ENCODE results near the gene ALK.

The ALK gene

GRCh38 chr2:29787473-29788465, 133.6 kb downstream of the ALK start:
- FAIRE-seq: no peak

- FAIRE-seq: no peak
Observed at GRCh38 chr2:29786361-29786760, 135.0 kb downstream of the ALK start.

GRCh38 chr2:29783666-29784065, 137.7 kb downstream of the ALK start:
- FAIRE-seq: no peak

GRCh38 chr2:29782549-29783458, 138.6 kb downstream of the ALK start:
- no peak for FAIRE-seq

- FAIRE-seq: no peak
Observed at GRCh38 chr2:29782087-29782486, 139.3 kb downstream of the ALK start.

GRCh38 chr2:29780906-29781305, 140.5 kb downstream of the ALK start:
- no peak for FAIRE-seq

GRCh38 chr2:29777161-29777560, 144.2 kb downstream of the ALK start:
- FAIRE-seq: no peak

- no peak for FAIRE-seq
Observed at GRCh38 chr2:29776406-29776805, 145.0 kb downstream of the ALK start.

- FAIRE-seq: no peak
Observed at GRCh38 chr2:29775937-29776336, 145.4 kb downstream of the ALK start.

GRCh38 chr2:29774624-29775023, 146.8 kb downstream of the ALK start:
- no peak for FAIRE-seq

GRCh38 chr2:29770846-29771245, 150.5 kb downstream of the ALK start:
- FAIRE-seq: no peak

GRCh38 chr2:29769847-29770246, 151.5 kb downstream of the ALK start:
- FAIRE-seq: no peak

GRCh38 chr2:29767606-29768335, 153.6 kb downstream of the ALK start:
- no peak for FAIRE-seq

GRCh38 chr2:29766191-29766590, 155.2 kb downstream of the ALK start:
- no peak for FAIRE-seq

GRCh38 chr2:29765721-29766120, 155.7 kb downstream of the ALK start:
- no peak for FAIRE-seq

GRCh38 chr2:29763371-29763770, 158.0 kb downstream of the ALK start:
- no peak for FAIRE-seq

- no peak for FAIRE-seq
Observed at GRCh38 chr2:29762239-29762638, 159.1 kb downstream of the ALK start.

GRCh38 chr2:29761278-29761677, 160.1 kb downstream of the ALK start:
- FAIRE-seq: no peak

GRCh38 chr2:29760008-29760407, 161.4 kb downstream of the ALK start:
- no peak for FAIRE-seq

- no peak for FAIRE-seq
Observed at GRCh38 chr2:29759360-29759759, 162.0 kb downstream of the ALK start.

- FAIRE-seq: no peak
Observed at GRCh38 chr2:29755829-29756228, 165.6 kb downstream of the ALK start.

GRCh38 chr2:29755233-29755632, 166.2 kb downstream of the ALK start:
- FAIRE-seq: no peak

Data from TTC549 (cell line).